CD4-positive, alpha-beta memory T cell (primary cell): ENCODE data around the gene GIPC2. TPM values are rescaled to one million over a fixed set of nuclear protein-coding genes. Genes with fewer than 3 reads are reported as not detected.
"Not testable (repeated sequence)": the region's sequence is repeated elsewhere in the genome, so short reads cannot be mapped to it uniquely, and the experiment has no call there.

Experiments
- CTCF ChIA-PET: fragments of 350-600 bp; sonication (Branson Sonifier 250); formaldehyde crosslinking; loops from one replicate; lab custom pipeline; 2021; ENCODE audit warnings: inconsistent platforms; ENCODE audit not compliant: partially characterized antibody; lab: Charles Lee
- POLR2A ChIA-PET: fragments of 350-600 bp; sonication (Branson Sonifier 250); formaldehyde crosslinking; loops from one replicate; lab custom pipeline; 2021; ENCODE audit not compliant: partially characterized antibody; lab: Charles Lee
- DNase-seq, 5 donors: peaks; one replicate each; pipeline versions ENCODE4 v3.0.0 to v3.0.0-alpha.2; 2020 to 2022; ENCODE audit warnings: mixed read lengths in 1 of 5
- H3K27ac ChIP-seq: one replicate; pipeline ENCODE4 v1.7.0; 2013; ENCODE audit warnings: low read depth, low read length
- H3K27me3 ChIP-seq: 2 replicates; pipeline ENCODE4 v1.7.0; 2013; ENCODE audit warnings: mild to moderate bottlenecking, low read length, moderate library complexity; ENCODE audit not compliant: insufficient read depth
- H3K36me3 ChIP-seq: 2 replicates; pipeline ENCODE4 v1.7.0; 2013; ENCODE audit warnings: mild to moderate bottlenecking, low read length, moderate library complexity; ENCODE audit not compliant: insufficient read depth
- H3K4me1 ChIP-seq: 2 replicates; pipeline ENCODE4 v1.7.0; 2013; ENCODE audit warnings: mild to moderate bottlenecking, low read length, moderate library complexity; ENCODE audit not compliant: insufficient read depth
- H3K4me3 ChIP-seq, 2 donors: one replicate each; pipeline ENCODE4 v1.7.0; 2013; ENCODE audit warnings: low read length in 2 of 2, mild to moderate bottlenecking in 1 of 2
- H3K9me3 ChIP-seq, 2 donors: one replicate each; pipeline ENCODE4 v1.7.0; 2013; ENCODE audit warnings: low read length in 2 of 2, control low read depth in 1 of 2; ENCODE audit not compliant: control insufficient read depth in 1 of 2
- H3K27ac Mint-ChIP-seq, 7 donors: one replicate each; pipeline ENCODE4 v1.8.0; 2020 to 2021; ENCODE audit warnings: mixed read lengths in 7 of 7, mild to moderate bottlenecking in 6 of 7, inconsistent platforms in 3 of 7, moderate library complexity in 3 of 7
- H3K27me3 Mint-ChIP-seq, 2 donors: one replicate each; pipeline ENCODE4 v1.8.0; 2020 to 2021; ENCODE audit warnings: mixed read lengths in 2 of 2
- H3K36me3 Mint-ChIP-seq, 2 donors: one replicate each; pipeline ENCODE4 v1.8.0; 2020 to 2021; ENCODE audit warnings: mixed read lengths in 2 of 2, inconsistent platforms in 1 of 2, mild to moderate bottlenecking in 1 of 2
- H3K4me1 Mint-ChIP-seq, 4 donors: one replicate each; pipeline ENCODE4 v1.8.0; 2020 to 2021; ENCODE audit warnings: mixed read lengths in 4 of 4, mild to moderate bottlenecking in 1 of 4
- H3K4me3 Mint-ChIP-seq, 8 donors: one replicate each; pipeline ENCODE4 v1.8.0; 2020 to 2021; ENCODE audit warnings: mixed read lengths in 8 of 8, mild to moderate bottlenecking in 7 of 8, moderate library complexity in 6 of 8, inconsistent platforms in 3 of 8
- H3K9me3 Mint-ChIP-seq, 8 donors: one replicate each; pipeline ENCODE4 v1.8.0; 2020 to 2021; ENCODE audit warnings: mixed read lengths in 8 of 8, mild to moderate bottlenecking in 5 of 8, inconsistent platforms in 3 of 8, moderate library complexity in 1 of 8
- intact Hi-C: fragments of 100-400 bp; cut with micrococcal nuclease; formaldehyde crosslinking; loops from one replicate; pipeline ENCODE4 v1.15.1; 2023
- polyA plus RNA-seq, 2 donors: library from polyadenylated mRNA; unstranded; fragments of 300-500 nt; fragmentation: Illumina TruSeq; gene quantifications; one replicate each; pipeline ENCODE4 v1.2.3, GENCODE V29; 2021
- total RNA-seq, 2 experiments: library from RNA; stranded (reverse); gene quantifications; one replicate each; pipeline ENCODE4 v1.2.3, GENCODE V29; 2021

GIPC2 gene
- total and polyA plus RNA-seq, 4 experiments from 2014 or later = 0.13 to 0.52 (median 0.30) TPM

- Histone ChIP-seq H3K27ac (no peak overlapping the region), H3K4me3 (no peak overlapping the region), H3K27me3 (no peaks in the 10 kb centered on the region), H3K9me3 (no peaks in the 10 kb centered on the region), H3K4me1 (no peaks in the 10 kb centered on the region), H3K36me3 (no peaks in the 10 kb centered on the region)
- DNase-seq = no peak
- peaks cover 6 to 10% of the 10 kb centered on the region in 2 donors for H3K27me3 Mint-ChIP-seq
- H3K36me3 Mint-ChIP-seq = no peaks in the 10 kb centered on the region
- H3K4me1 Mint-ChIP-seq = no peaks in the 10 kb centered on the region
- ChIA-PET POLR2A (no interaction called here), CTCF (interaction anchor here (0.8 to 1.2 kb wide), 2 partner anchors 9 to 10 kb away, joined by 3 read pairs; no protein-coding TSS in a partner anchor)
- intact Hi-C loops = no loop called here
- no peak overlapping the region for H3K27ac Mint-ChIP-seq
- no peaks in the 10 kb centered on the region for H3K9me3 Mint-ChIP-seq
- no peak overlapping the region for H3K4me3 Mint-ChIP-seq
Observed at GRCh38 chr1:78096976-78097375, 51.2 kb downstream of the GIPC2 start.

- Histone ChIP-seq H3K27ac (no peak overlapping the region), H3K36me3 (no peaks in the 10 kb centered on the region), H3K27me3 (no peaks in the 10 kb centered on the region), H3K4me1 (no peaks in the 10 kb centered on the region), H3K9me3 (no peaks in the 10 kb centered on the region), H3K4me3 (no peak overlapping the region)
- Mint-ChIP-seq H3K4me3 (no peak overlapping the region), H3K27ac (no peak overlapping the region), H3K4me1 (no peaks in the 10 kb centered on the region), H3K27me3 (peaks cover 7% of the 10 kb centered on the region in 2 donors), H3K9me3 (no peaks in the 10 kb centered on the region), H3K36me3 (no peaks in the 10 kb centered on the region)
- DNase-seq = no peak
- intact Hi-C loops = no loop called here
- ChIA-PET POLR2A (no interaction called here), CTCF (interaction anchor here (1.1 to 2.0 kb wide), 2 partner anchors 13 to 16 kb away, joined by 3 to 7 read pairs; no protein-coding TSS in a partner anchor)
Observed at GRCh38 chr1:78101051-78101450, 55.3 kb downstream of the GIPC2 start.

- H3K36me3 Mint-ChIP-seq = no peaks in the 10 kb centered on the region
- intact Hi-C loops = no loop called here
- no peak overlapping the region for H3K4me3 Mint-ChIP-seq
- no peak for DNase-seq
- ChIA-PET CTCF (interaction anchor here (1.1 to 2.0 kb wide), 2 partner anchors 13 to 16 kb away, joined by 3 to 7 read pairs; no protein-coding TSS in a partner anchor), POLR2A (no interaction called here)
- H3K4me1 ChIP-seq = no peaks in the 10 kb centered on the region
- H3K27me3 ChIP-seq = no peaks in the 10 kb centered on the region
- H3K27me3 Mint-ChIP-seq = peaks cover 7% of the 10 kb centered on the region in 2 donors
- H3K27ac ChIP-seq = no peak overlapping the region
- no peaks in the 10 kb centered on the region for H3K4me1 Mint-ChIP-seq
- no peaks in the 10 kb centered on the region for H3K36me3 ChIP-seq
- no peaks in the 10 kb centered on the region for H3K9me3 Mint-ChIP-seq
- H3K9me3 ChIP-seq = no peaks in the 10 kb centered on the region
- H3K27ac Mint-ChIP-seq = no peak overlapping the region
- no peak overlapping the region for H3K4me3 ChIP-seq
Observed at GRCh38 chr1:78101514-78101913, 55.7 kb downstream of the GIPC2 start.

- Histone ChIP-seq H3K27me3 (no peaks in the 10 kb centered on the region), H3K9me3 (no peaks in the 10 kb centered on the region), H3K27ac (no peak overlapping the region), H3K4me1 (no peaks in the 10 kb centered on the region), H3K36me3 (no peaks in the 10 kb centered on the region), H3K4me3 (no peak overlapping the region)
- Mint-ChIP-seq H3K4me1 (no peaks in the 10 kb centered on the region), H3K27me3 (peaks cover 6 to 7% of the 10 kb centered on the region in 2 donors), H3K9me3 (no peaks in the 10 kb centered on the region), H3K27ac (no peak overlapping the region), H3K4me3 (no peak overlapping the region), H3K36me3 (no peaks in the 10 kb centered on the region)
- no peak for DNase-seq
- CTCF ChIA-PET = interaction anchor here (1.1 kb wide), 1 partner anchor 15 kb away, joined by 3 read pairs; no protein-coding TSS in a partner anchor
- intact Hi-C loops = no loop called here
- POLR2A ChIA-PET = no interaction called here
Observed at GRCh38 chr1:78102082-78102481, 56.3 kb downstream of the GIPC2 start.

- intact Hi-C loops = no loop called here
- no peaks in the 10 kb centered on the region for H3K36me3 Mint-ChIP-seq
- no peaks in the 10 kb centered on the region for H3K4me1 Mint-ChIP-seq
- H3K27me3 ChIP-seq = no peaks in the 10 kb centered on the region
- no peak for DNase-seq
- no peak overlapping the region for H3K4me3 Mint-ChIP-seq
- H3K4me3 ChIP-seq = no peak overlapping the region
- H3K36me3 ChIP-seq = no peaks in the 10 kb centered on the region
- ChIA-PET POLR2A (no interaction called here), CTCF (interaction anchor here (2.5 to 3.5 kb wide), 2 partner anchors 12 to 28 kb away, joined by 8 to 9 read pairs; no protein-coding TSS in a partner anchor)
- H3K27me3 Mint-ChIP-seq = peaks cover 4 to 5% of the 10 kb centered on the region in 2 donors
- H3K4me1 ChIP-seq = no peaks in the 10 kb centered on the region
- H3K9me3 ChIP-seq = no peaks in the 10 kb centered on the region
- no peak overlapping the region for H3K27ac Mint-ChIP-seq
- H3K27ac ChIP-seq = no peak overlapping the region
- no peaks in the 10 kb centered on the region for H3K9me3 Mint-ChIP-seq
Observed at GRCh38 chr1:78102916-78103315, 57.1 kb downstream of the GIPC2 start.

- H3K27ac ChIP-seq = no peak overlapping the region
- Mint-ChIP-seq H3K27ac (peak overlapping the region in 1 of 7 donors; percentile 3), H3K27me3 (peaks cover 1 to 9% of the 10 kb centered on the region in 2 donors), H3K4me3 (peak overlapping the region in 1 of 8 donors; percentile 40), H3K4me1 (no peaks in the 10 kb centered on the region), H3K36me3 (no peaks in the 10 kb centered on the region), H3K9me3 (no peaks in the 10 kb centered on the region)
- DNase-seq = no peak
- CTCF ChIA-PET = interaction anchor here (2.5 to 3.5 kb wide), 2 partner anchors 11 to 27 kb away, joined by 8 to 9 read pairs; no protein-coding TSS in a partner anchor
- no peaks in the 10 kb centered on the region for H3K27me3 ChIP-seq
- no peak overlapping the region for H3K4me3 ChIP-seq
- POLR2A ChIA-PET = no interaction called here
- H3K9me3 ChIP-seq = no peaks in the 10 kb centered on the region
- H3K4me1 ChIP-seq = no peaks in the 10 kb centered on the region
- no peaks in the 10 kb centered on the region for H3K36me3 ChIP-seq
- intact Hi-C loops = no loop called here
Observed at GRCh38 chr1:78104322-78104721, 58.6 kb downstream of the GIPC2 start.

GRCh38 chr1:78109659-78110058, 63.9 kb downstream of the GIPC2 start:
- CTCF ChIA-PET, H3K27ac Mint-ChIP-seq, H3K27me3 ChIP-seq: not testable (repeated sequence)

More at GRCh38 chr1:78109659-78110058, 63.9 kb downstream of the GIPC2 start:
- H3K9me3 ChIP-seq, DNase-seq, H3K4me1 Mint-ChIP-seq, POLR2A ChIA-PET, H3K4me1 ChIP-seq, H3K27ac ChIP-seq, H3K4me3 Mint-ChIP-seq, H3K36me3 ChIP-seq, H3K4me3 ChIP-seq, H3K27me3 Mint-ChIP-seq, H3K9me3 Mint-ChIP-seq, H3K36me3 Mint-ChIP-seq: not testable (repeated sequence)
- intact Hi-C loops = loop anchor here (5.0 to 10.0 kb wide), 2 partner anchors 385 to 1202 kb away; no protein-coding TSS in a partner anchor
